A172 (cell line): ENCODE results near the gene EXOC6B. TPM values are rescaled to one million over a fixed set of nuclear protein-coding genes. Genes with fewer than 3 reads are reported as not detected.
A peak's percentile ranks its signal among the peaks of the same experiment; 100 is the strongest.
"Not testable (repeated sequence)": the region's sequence is repeated elsewhere in the genome, so short reads cannot be mapped to it uniquely, and the experiment has no call there.

ENCODE experiments used
- DNase-seq: peaks from one replicate; pipeline ENCODE4 v3.0.0-alpha.2; 2015; ENCODE audit warnings: low spot score
- total RNA-seq: library from RNA; depleted of rRNA; stranded (reverse); fragments of >200 nt; shearing (Covaris generic); gene quantifications from 2 replicates; pipeline ENCODE4 v1.2.3, GENCODE V29; 2014

Gene EXOC6B
- total RNA-seq, 1 experiment from 2014 or later, result 26.1 TPM

DNA sequence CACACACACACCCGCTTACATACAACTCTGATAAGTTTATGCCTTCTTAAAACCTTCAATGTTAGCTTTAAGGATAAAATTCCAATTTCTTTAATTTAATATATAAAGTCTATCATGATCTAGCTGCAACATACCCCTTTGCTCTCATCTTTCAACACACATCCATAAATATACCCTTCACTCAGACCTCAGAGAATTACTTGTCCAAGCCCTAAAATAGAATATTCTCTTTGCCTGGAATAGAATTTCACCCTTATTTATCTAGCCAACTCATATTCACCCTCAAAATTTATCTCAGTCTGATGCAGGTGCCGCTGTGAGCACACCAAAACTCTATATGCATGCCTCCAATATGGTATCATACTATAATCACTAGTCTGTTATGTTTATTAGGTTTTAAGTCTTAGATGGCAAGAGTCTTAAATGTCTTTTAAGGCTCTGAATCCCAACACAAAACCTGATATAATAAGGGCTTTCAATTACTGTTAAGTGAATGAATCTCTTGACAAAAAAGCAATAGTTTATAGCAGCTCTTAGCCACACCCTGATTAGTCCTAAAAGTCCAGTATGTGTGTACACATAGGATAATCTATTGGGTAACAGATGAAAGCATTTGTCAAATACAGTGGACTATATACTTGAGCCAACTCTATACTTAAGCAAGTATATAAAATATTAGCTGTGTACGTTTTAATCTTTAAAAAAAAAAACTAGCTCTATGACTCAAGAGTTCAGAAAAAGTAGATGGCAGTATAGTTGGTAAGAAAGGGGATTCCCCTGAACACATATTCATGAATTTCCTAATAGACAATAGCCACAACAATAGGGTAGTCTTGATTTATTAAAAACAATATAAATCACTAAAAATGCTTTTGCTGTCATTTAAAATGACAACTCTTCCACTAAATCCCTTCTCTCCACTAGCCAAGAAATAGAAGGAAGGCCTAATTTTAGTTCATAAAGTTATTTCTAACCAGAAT lies 144.5 kb downstream of the EXOC6B start:
- DNase-seq, result no peak

GRCh38 chr2:72678024-72678423 lies 147.8 kb downstream of the EXOC6B start:
- no peak for DNase-seq

GRCh38 chr2:72676341-72677025 lies 149.3 kb downstream of the EXOC6B start:
- DNase-seq, result peak; percentile 60

- no peak for DNase-seq
Measured at GRCh38 chr2:72674982-72675915, 150.6 kb downstream of the EXOC6B start.

GRCh38 chr2:72673279-72673678 lies 152.6 kb downstream of the EXOC6B start:
- DNase-seq, result no peak

DNA sequence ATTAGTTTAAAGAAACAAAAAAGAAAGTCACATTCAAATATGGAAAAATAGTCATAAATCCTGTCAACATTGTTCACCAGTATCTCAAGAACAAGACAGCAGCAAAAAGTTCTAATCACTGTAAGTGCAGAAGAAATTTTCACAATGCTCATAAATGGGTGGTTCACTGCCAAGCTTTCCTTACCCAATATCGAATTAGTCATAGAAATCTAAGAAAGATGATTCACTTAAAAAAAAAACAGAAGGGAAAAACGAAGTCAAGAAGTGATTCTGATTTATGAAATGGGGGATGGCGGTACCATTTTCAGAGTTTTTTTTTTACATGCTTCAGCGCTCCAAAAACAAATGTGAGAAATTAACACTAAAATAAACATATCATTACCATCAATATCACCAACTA lies 156.7 kb downstream of the EXOC6B start:
- DNase-seq, result peak; percentile 56

DNA sequence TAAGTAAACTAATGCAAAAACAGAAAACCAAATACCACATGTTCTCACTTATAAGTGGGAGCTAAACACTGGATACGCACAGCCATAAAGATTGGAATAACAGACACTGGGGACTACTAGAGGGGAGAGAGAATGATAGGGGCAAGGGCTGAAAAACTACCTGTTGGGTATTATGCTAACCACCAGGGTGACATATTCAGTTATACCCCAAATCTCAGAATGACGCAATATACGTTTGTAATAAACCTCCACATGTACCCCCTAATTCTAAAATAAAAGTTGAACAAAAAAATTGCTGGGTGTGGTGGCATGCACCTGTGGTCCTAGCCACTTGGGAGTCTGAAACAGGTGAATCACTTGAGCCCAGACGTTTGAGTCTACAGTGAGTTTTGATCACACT lies 157.2 kb downstream of the EXOC6B start:
- no peak for DNase-seq

DNA sequence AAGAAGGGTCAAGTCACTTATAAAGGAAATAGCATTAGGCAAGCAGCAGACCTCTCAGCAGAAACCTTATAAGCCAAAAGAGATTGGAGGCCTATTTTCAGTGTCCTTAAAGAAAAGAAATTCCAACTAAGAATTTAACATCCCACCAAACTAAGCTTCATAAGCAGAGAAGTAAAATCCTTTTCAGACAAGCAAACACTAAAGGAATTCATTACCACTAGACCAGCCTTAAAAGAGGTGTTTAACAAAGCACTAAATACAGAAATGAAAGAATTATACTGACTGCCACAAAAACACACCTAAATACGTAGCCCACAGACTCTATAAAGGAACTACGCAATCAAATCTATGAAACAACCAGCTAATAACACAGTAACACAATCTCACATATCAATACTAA lies 160.4 kb downstream of the EXOC6B start:
- no peak for DNase-seq

DNA sequence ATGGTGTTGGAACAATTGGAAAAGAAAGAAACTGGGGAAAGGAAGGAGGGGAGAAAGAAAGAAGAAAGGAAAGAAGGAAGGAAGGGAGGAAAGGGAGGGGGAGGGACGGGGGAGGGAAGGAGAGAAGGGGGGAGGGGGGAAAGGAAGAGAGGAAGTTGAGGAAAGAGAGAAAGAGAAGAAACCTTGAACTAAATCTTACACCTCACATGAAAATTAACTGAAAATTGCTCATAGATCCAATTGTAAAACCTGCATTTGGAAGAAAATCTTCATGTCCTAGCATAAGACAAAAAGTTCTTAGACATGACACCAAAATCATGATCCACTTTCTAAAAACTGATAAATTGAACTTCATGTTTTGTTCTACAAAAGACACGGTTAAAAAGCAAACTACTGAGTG lies 163.8 kb downstream of the EXOC6B start:
- no peak for DNase-seq

DNA sequence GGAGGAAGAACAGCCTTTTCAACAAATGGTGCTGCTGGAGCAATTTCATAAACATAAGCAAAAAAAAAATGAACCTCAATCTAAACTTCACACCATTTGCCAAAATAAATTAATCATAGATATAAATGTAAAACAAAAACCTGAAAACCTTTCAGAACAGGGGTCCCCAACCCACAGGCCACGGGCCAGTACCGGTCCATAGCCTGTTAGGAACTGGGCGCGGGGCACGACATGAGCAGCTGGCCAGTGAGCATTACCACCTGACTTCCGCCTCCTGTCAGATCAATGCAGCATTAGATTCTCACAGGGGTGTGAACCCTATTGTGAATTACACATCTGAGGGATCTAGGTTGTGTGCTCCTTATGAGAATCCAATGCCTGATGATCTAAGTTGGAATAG lies 176.0 kb downstream of the EXOC6B start:
- no peak for DNase-seq

GRCh38 chr2:72641221-72641620 lies 184.6 kb downstream of the EXOC6B start:
- not testable (repeated sequence) for DNase-seq

DNA sequence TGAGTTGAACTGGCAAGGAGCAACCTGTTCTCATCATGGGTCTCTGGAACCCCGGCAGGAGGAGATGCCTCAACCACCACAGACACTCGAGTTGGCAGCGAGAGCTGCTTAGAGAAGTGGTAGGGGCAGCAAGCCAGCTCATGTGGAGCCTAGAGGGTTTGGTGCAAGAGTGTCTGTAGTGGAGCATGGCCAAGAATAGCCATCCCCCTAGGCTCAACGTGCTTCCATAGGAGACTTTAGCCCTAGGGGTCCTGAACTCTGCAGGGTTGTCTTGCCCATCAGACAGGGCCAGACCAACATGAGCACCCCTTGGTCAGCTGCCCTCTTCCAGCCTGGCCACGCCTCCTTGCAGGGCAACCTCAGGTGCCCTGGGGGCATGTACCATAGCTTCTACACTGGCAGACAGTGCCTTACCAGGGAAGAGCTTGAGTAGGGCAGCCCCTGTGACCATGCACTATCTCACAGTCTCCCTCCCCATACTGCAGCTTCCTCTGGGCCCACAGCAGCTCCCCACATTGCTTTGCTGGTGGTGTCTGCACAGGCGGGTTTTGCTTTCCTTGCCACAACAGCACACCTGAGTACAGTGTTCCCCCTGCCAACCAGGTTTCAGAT lies 187.1 kb downstream of the EXOC6B start:
- DNase-seq, result no peak

DNA sequence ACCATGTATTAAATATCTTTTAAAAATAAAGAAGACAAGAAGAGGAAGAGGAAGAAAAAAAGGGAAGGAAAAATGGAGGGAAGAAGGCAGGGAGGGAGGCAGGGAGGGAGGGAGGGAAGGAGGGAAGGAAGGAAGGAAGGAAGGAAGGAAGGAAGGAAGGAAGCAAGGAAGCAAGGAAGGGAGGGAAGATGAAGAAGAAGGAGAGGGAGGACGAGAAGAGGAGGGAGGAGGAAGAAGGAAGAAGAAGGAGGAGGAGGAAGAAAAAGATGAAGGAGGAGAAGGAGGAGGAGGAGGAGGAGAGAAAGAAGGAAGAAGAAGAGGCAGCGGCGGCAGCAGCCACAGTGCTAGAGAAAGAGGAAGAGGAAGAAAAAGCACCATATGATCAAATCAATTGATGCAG lies 189.6 kb downstream of the EXOC6B start:
- no peak for DNase-seq

DNA sequence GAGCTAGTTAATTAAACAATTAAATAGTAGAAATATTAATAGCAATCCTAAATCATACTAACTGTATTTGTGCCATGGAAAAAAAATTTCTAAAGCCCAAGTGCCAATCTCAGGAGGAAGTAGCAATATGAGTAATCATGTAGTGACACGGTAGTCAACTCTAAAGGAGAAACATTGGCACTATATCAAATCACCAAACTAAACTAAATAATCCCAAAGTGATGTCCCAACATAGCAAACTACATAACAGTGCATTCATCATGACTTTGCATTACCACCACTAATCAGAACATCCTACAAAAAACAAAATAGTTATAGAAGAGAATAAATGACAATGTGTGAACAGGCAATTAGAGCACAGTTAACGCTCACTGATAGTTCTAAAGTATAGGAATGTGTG lies 195.1 kb downstream of the EXOC6B start:
- peak; percentile 18 for DNase-seq

GRCh38 chr2:72629062-72629461 lies 196.8 kb downstream of the EXOC6B start:
- no peak for DNase-seq

DNA sequence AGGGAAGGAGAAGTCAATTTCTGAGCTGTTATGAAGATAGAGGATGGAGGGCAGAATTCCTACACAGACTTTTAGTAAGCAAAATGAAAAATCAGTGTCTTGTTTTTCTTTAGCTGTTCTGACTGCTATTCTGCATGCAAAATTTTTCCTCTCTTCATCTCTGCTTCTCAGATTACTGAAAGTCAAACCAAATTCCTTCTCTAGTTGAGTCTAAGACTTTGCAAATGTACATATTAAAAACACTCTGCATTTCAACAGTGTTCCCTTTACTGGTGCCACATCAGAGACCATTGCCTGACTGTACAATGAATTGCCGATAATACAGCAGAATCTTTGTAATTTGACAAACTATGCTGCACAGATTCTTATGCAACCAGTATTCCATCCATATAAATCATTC lies 198.8 kb downstream of the EXOC6B start:
- no peak for DNase-seq

GRCh38 chr2:72625366-72625765 lies 200.5 kb downstream of the EXOC6B start:
- DNase-seq, result no peak

GRCh38 chr2:72623481-72623880 lies 202.4 kb downstream of the EXOC6B start:
- no peak for DNase-seq

- no peak for DNase-seq
Measured at GRCh38 chr2:72619626-72620025, 206.2 kb downstream of the EXOC6B start.

- DNase-seq, result no peak
Measured at GRCh38 chr2:72613931-72614330, 211.9 kb downstream of the EXOC6B start.

- DNase-seq, result no peak
Measured at GRCh38 chr2:72612614-72613160, 213.1 kb downstream of the EXOC6B start.
